ENCODE results near the gene TRAM2. TPM values are rescaled to one million over a fixed set of nuclear protein-coding genes. Genes with fewer than 3 reads are reported as not detected.

Gene TRAM2
- total RNA-seq, 1 donor from 2014 or later, result 159 TPM

- H3K27me3 Mint-ChIP-seq (ENCODE audit: low read depth), result no peaks in the 10 kb centered on the region
- no peak for TF ChIP-seq CTCF (IDR thresholded peaks at IDR 0.05)
- H3K9me3 Mint-ChIP-seq (ENCODE audit: low read depth), result no peaks in the 10 kb centered on the region
- H3K4me1 Mint-ChIP-seq (ENCODE audit: low read depth), result peaks cover 94% of the 10 kb centered on the region
- no peak for DNase-seq (ENCODE audit: low spot score)
- H3K36me3 Mint-ChIP-seq (ENCODE audit: low read depth), result peaks cover 11% of the 10 kb centered on the region
- H3K27ac Mint-ChIP-seq (ENCODE audit: unreplicated experiment), result peak overlapping the region; percentile 98
- H3K4me3 Mint-ChIP-seq (ENCODE audit: unreplicated experiment), result no peak overlapping the region
Measured at GRCh38 chr6:52550870-52551269, 26.0 kb downstream of the TRAM2 start.

GRCh38 chr6:52550014-52550575, 26.8 kb downstream of the TRAM2 start:
- Mint-ChIP-seq H3K27ac (ENCODE audit: unreplicated experiment) (peak overlapping the region; percentile 98), H3K4me3 (ENCODE audit: unreplicated experiment) (no peak overlapping the region), H3K36me3 (ENCODE audit: low read depth) (peaks cover 11% of the 10 kb centered on the region), H3K4me1 (ENCODE audit: low read depth) (peaks cover 94% of the 10 kb centered on the region), H3K9me3 (ENCODE audit: low read depth) (no peaks in the 10 kb centered on the region), H3K27me3 (ENCODE audit: low read depth) (no peaks in the 10 kb centered on the region)
- no peak for TF ChIP-seq CTCF (IDR thresholded peaks at IDR 0.05)
- no peak for DNase-seq (ENCODE audit: low spot score)

- Mint-ChIP-seq H3K36me3 (ENCODE audit: low read depth) (peaks cover 11% of the 10 kb centered on the region), H3K27me3 (ENCODE audit: low read depth) (no peaks in the 10 kb centered on the region), H3K27ac (ENCODE audit: unreplicated experiment) (peak overlapping the region; percentile 74)
Measured at GRCh38 chr6:52549428-52549827, 27.4 kb downstream of the TRAM2 start.

GRCh38 chr6:52548999-52549398, 27.9 kb downstream of the TRAM2 start:
- TF ChIP-seq CTCF (IDR thresholded peaks at IDR 0.05), result no peak
- H3K4me3 Mint-ChIP-seq (ENCODE audit: unreplicated experiment), result no peak overlapping the region
- no peaks in the 10 kb centered on the region for H3K27me3 Mint-ChIP-seq (ENCODE audit: low read depth)
- peak overlapping the region; percentile 74 for H3K27ac Mint-ChIP-seq (ENCODE audit: unreplicated experiment)
- peaks cover 100% of the 10 kb centered on the region for H3K4me1 Mint-ChIP-seq (ENCODE audit: low read depth)
- peaks cover 11% of the 10 kb centered on the region for H3K36me3 Mint-ChIP-seq (ENCODE audit: low read depth)
- no peak for DNase-seq (ENCODE audit: low spot score)
- H3K9me3 Mint-ChIP-seq (ENCODE audit: low read depth), result no peaks in the 10 kb centered on the region

More at GRCh38 chr6:52549428-52549827, 27.4 kb downstream of the TRAM2 start:
- DNase-seq (ENCODE audit: low spot score), result no peak
- no peaks in the 10 kb centered on the region for H3K9me3 Mint-ChIP-seq (ENCODE audit: low read depth)
- H3K4me1 Mint-ChIP-seq (ENCODE audit: low read depth), result peaks cover 96% of the 10 kb centered on the region
- no peak for TF ChIP-seq CTCF (IDR thresholded peaks at IDR 0.05)
- no peak overlapping the region for H3K4me3 Mint-ChIP-seq (ENCODE audit: unreplicated experiment)

GRCh38 chr6:52548353-52548713, 28.5 kb downstream of the TRAM2 start:
- Mint-ChIP-seq H3K9me3 (ENCODE audit: low read depth) (no peaks in the 10 kb centered on the region), H3K36me3 (ENCODE audit: low read depth) (peaks cover 9% of the 10 kb centered on the region), H3K27me3 (ENCODE audit: low read depth) (no peaks in the 10 kb centered on the region), H3K27ac (ENCODE audit: unreplicated experiment) (peak overlapping the region; percentile 80), H3K4me1 (ENCODE audit: low read depth) (peaks cover 100% of the 10 kb centered on the region), H3K4me3 (ENCODE audit: unreplicated experiment) (no peak overlapping the region)
- DNase-seq (ENCODE audit: low spot score), result no peak
- no peak for TF ChIP-seq CTCF (IDR thresholded peaks at IDR 0.05)
